Gastrocnemius medialis (tissue), 4 donors: ENCODE measurements around the gene AP3B1. TPM values are rescaled to one million over a fixed set of nuclear protein-coding genes. Genes with fewer than 3 reads are reported as not detected.

Experiments
- ATAC-seq, 2 donors: fragments of 150-250 bp; one replicate each; pipeline ENCODE4 v1.9.1; 2016
- DNase-seq, 2 donors: peaks; one replicate each; pipeline ENCODE4 v3.0.0-alpha.2; 2019
- H3K27ac ChIP-seq, 4 donors: fragments of 200-600 bp; sonication (generic); 1 replicate in 1 of 4; 2 replicates in 3 of 4; pipeline ENCODE4 v1.5.1; 2016 to 2018; ENCODE audit warnings: mild to moderate bottlenecking in 2 of 4, moderate library complexity in 1 of 4
- H3K27me3 ChIP-seq, 3 donors: fragments of 200-600 bp; sonication (generic) in 2 of 3; 1 replicate in 1 of 3; 2 replicates in 2 of 3; pipeline versions ENCODE4 v1.5.1 to v1.6.0; 2016 to 2019; ENCODE audit warnings: mild to moderate bottlenecking in 1 of 3, moderate library complexity in 1 of 3
- H3K36me3 ChIP-seq, 2 donors: fragments of 200-600 bp; sonication (generic) in 1 of 2; one replicate each; pipeline ENCODE4 v1.5.1; 2017 to 2018
- H3K4me1 ChIP-seq, 2 donors: fragments of 200-600 bp; sonication (generic) in 1 of 2; one replicate each; pipeline ENCODE4 v1.5.1; 2016 to 2017; ENCODE audit warnings: mild to moderate bottlenecking in 2 of 2
- H3K4me3 ChIP-seq, 4 donors: fragments of 200-600 bp; sonication (generic) in 3 of 4; 1 replicate in 1 of 4; 2 replicates in 3 of 4; pipeline ENCODE4 v1.5.1; 2016 to 2019; ENCODE audit warnings: mild to moderate bottlenecking in 2 of 4
- H3K9me3 ChIP-seq, 3 donors: fragments of 200-600 bp; sonication (generic) in 2 of 3; 1 replicate in 1 of 3; 2 replicates in 2 of 3; pipeline ENCODE4 v1.5.1; 2016 to 2019
- POLR2A ChIP-seq, 2 donors: fragments of 450-650 bp; IDR thresholded peaks; one replicate each; pipeline ENCODE4 v1.6.1; 2017; ENCODE audit warnings: antibody characterized with exemption in 2 of 2, mild to moderate bottlenecking in 2 of 2, moderate library complexity in 2 of 2
- in situ Hi-C, 4 donors: fragments of 200-750 bp; cut with MboI; loops; one replicate each; pipeline versions ENCODE4 v1.15.0 to v1.8.0; 2017; ENCODE audit warnings: low sequenced_read_pairs in 4 of 4
- intact Hi-C: fragments of 100-400 bp; cut with DNase I; formaldehyde crosslinking; loops from one replicate; pipeline ENCODE4 v1.15.1; 2023; ENCODE audit warnings: low total_unique reads
- total RNA-seq, 4 donors: library from RNA; depleted of rRNA; stranded (reverse); fragments of >200 nt; gene quantifications; one replicate each; pipeline versions ENCODE4 v1.1.0 to v1.2.3, GENCODE V29; 2016
- TF ChIP-seq, protein P1 (sequence below), 5 experiments: fragments of 450-650 bp in 3 of 5; fragments of 200-600 bp in 2 of 5; sonication (generic) in 2 of 5; IDR thresholded peaks in 4 of 5; conservative IDR thresholded peaks in 1 of 5; 1 replicate in 4 of 5; 2 replicates in 1 of 5; pipeline ENCODE4 v1.5.1; 2016 to 2019; ENCODE audit warnings: antibody characterized with exemption in 5 of 5, mild to moderate bottlenecking in 3 of 5, moderate library complexity in 3 of 5

AP3B1 gene
- total RNA-seq, 4 donors from 2014 or later: 17.9 to 26.0 (median 22.6) TPM

DNA sequence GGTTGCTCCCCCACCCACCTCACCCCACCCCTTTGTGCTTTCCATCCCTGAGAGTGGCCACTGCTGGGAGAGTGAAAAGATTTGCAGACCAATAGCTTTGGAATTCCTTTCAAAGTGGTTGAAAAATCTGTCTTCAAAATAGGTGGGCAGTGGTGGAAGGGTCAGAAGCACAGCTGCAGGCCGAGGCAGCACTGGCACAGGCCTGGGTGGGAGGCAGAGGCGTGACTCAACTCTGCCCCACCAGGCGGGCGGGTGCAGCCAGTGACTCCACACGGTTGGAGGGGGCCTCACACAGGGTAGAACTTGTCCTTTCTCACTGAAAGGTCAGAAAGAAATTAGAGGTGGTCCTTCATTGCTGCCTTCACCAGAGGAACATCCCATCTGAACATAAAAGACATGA, 303.4 kb downstream of the AP3B1 start:
- intact Hi-C loops: no loop called here
- no peak for ATAC-seq
- no peak overlapping the region for H3K4me3 ChIP-seq
- H3K36me3 ChIP-seq: no peaks in the 10 kb centered on the region
- H3K27me3 ChIP-seq: no peaks in the 10 kb centered on the region
- in situ Hi-C loops: no loop called here
- DNase-seq: no peak
- no peak overlapping the region for H3K27ac ChIP-seq
- H3K9me3 ChIP-seq: no peaks in the 10 kb centered on the region
- TF ChIP-seq, protein P1, sequence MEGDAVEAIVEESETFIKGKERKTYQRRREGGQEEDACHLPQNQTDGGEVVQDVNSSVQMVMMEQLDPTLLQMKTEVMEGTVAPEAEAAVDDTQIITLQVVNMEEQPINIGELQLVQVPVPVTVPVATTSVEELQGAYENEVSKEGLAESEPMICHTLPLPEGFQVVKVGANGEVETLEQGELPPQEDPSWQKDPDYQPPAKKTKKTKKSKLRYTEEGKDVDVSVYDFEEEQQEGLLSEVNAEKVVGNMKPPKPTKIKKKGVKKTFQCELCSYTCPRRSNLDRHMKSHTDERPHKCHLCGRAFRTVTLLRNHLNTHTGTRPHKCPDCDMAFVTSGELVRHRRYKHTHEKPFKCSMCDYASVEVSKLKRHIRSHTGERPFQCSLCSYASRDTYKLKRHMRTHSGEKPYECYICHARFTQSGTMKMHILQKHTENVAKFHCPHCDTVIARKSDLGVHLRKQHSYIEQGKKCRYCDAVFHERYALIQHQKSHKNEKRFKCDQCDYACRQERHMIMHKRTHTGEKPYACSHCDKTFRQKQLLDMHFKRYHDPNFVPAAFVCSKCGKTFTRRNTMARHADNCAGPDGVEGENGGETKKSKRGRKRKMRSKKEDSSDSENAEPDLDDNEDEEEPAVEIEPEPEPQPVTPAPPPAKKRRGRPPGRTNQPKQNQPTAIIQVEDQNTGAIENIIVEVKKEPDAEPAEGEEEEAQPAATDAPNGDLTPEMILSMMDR (IDR thresholded peaks at IDR 0.05 in 4 of 5, conservative IDR thresholded peaks at IDR 0.05 in 1 of 5): no peak
- TF ChIP-seq POLR2A (IDR thresholded peaks at IDR 0.05): no peak
- H3K4me1 ChIP-seq: peaks cover 8 to 11% of the 10 kb centered on the region in 2 donors

DNA sequence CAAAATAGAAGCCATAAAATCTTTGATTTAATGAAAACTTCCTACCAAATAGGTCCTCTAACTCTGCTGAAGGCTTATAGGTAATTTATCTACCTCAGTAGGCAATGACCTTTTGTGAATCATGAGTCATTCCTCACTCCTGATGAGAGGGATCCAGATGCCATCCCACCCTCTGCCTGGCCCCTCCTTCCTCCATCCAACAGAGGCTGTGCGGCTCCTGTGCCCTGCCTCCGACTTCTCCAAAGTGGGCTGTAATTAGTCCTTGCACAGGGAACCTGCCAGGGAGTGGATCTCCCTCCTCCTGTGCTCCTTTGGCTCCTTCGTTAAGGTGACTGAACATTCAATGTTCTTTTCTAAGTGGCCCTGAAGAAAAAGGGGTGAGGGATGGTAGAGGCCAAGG, 304.5 kb downstream of the AP3B1 start:
- no peaks in the 10 kb centered on the region for H3K36me3 ChIP-seq
- in situ Hi-C loops: no loop called here
- H3K4me1 ChIP-seq: peaks cover 0 to 3% of the 10 kb centered on the region in 2 donors
- H3K4me3 ChIP-seq: no peak overlapping the region
- DNase-seq (no peak), ATAC-seq (no peak)
- TF ChIP-seq POLR2A (IDR thresholded peaks at IDR 0.05): no peak
- TF ChIP-seq, protein P1 (IDR thresholded peaks at IDR 0.05 in 4 of 5, conservative IDR thresholded peaks at IDR 0.05 in 1 of 5): no peak
- no peaks in the 10 kb centered on the region for H3K9me3 ChIP-seq
- H3K27ac ChIP-seq: no peak overlapping the region
- intact Hi-C loops: no loop called here
- no peaks in the 10 kb centered on the region for H3K27me3 ChIP-seq

DNA sequence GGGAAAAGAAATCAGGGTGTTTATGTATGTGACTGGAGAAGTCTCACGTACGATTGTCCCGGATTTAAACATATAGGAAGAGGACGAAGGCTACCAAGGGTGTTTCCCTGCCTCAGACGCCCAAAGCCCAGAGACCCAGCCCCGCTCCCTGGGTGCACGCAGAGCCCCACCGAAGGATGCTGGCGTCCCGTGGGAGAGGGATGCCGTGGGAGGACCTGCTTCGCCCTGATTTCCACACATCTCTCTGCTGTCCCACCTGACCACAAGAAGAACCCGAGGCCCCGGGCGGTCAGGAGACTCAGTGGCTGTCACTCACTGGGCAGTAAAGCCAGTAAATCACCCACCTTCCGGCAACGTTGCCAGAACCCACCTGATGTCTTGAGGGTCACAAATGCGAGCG, 306.5 kb downstream of the AP3B1 start:
- Histone ChIP-seq H3K4me1 (no peaks in the 10 kb centered on the region), H3K36me3 (no peaks in the 10 kb centered on the region), H3K27me3 (peaks cover 0 to 3% (median 0%) of the 10 kb centered on the region in 3 donors), H3K4me3 (no peak overlapping the region), H3K9me3 (no peaks in the 10 kb centered on the region), H3K27ac (no peak overlapping the region)
- DNase-seq: no peak
- intact Hi-C loops (no loop called here), in situ Hi-C loops (no loop called here)
- TF ChIP-seq, protein P1 (IDR thresholded peaks at IDR 0.05 in 4 of 5, conservative IDR thresholded peaks at IDR 0.05 in 1 of 5): no peak
- no peak for TF ChIP-seq POLR2A (IDR thresholded peaks at IDR 0.05)
- ATAC-seq: no peak

DNA sequence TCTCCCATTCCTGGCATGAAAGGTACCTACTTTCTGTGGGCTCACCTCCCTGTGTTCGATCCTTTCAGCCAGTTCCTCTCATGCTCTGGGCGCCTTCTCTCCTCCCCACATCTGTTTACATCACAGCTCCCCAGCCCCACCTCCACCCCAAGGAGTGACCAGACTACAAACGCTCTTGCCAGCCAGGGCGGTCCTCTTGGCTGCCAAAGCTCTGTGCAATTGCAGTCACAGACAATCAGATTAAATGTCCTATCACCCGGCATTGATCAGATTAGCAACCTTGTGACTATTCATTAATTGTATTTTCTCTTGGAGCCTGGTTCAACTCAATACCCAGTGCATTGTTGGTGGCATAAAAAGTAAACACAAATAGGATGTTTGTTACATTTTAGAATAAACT, 307.2 kb downstream of the AP3B1 start:
- TF ChIP-seq, protein P1 (IDR thresholded peaks at IDR 0.05 in 4 of 5, conservative IDR thresholded peaks at IDR 0.05 in 1 of 5): no peak
- no peak for TF ChIP-seq POLR2A (IDR thresholded peaks at IDR 0.05)
- intact Hi-C loops: no loop called here
- no peak for ATAC-seq
- in situ Hi-C loops: no loop called here
- no peaks in the 10 kb centered on the region for H3K4me1 ChIP-seq
- peaks cover 0 to 3% (median 0%) of the 10 kb centered on the region in 3 donors for H3K27me3 ChIP-seq
- no peak for DNase-seq
- no peak overlapping the region for H3K27ac ChIP-seq
- H3K9me3 ChIP-seq: no peaks in the 10 kb centered on the region
- no peak overlapping the region for H3K4me3 ChIP-seq
- H3K36me3 ChIP-seq: no peaks in the 10 kb centered on the region

DNA sequence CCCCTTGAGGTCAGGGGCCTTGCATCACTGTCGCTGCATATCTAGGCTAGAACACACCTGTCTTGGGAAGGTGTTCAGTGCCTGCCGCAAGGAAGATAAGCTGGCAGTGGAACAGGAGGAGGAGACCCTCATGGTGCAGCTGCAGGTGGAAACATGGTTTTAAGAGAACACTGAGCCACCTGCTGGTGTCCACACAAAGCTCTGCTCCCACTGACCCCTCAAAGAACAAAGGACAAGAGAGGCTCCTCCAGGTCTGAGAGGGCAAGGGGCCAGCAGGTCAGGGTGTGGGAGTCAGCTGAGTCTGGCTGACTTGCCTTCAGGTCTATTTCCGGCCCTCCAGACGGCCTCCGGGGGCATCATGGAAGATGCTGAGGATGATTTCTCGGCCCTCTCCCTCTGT, 308.2 kb downstream of the AP3B1 start:
- intact Hi-C loops (no loop called here), in situ Hi-C loops (no loop called here)
- TF ChIP-seq, protein P1 (IDR thresholded peaks at IDR 0.05 in 4 of 5, conservative IDR thresholded peaks at IDR 0.05 in 1 of 5): no peak
- no peak for TF ChIP-seq POLR2A (IDR thresholded peaks at IDR 0.05)
- H3K36me3 ChIP-seq: no peaks in the 10 kb centered on the region
- no peaks in the 10 kb centered on the region for H3K4me1 ChIP-seq
- ATAC-seq (no peak), DNase-seq (no peak)
- no peak overlapping the region for H3K4me3 ChIP-seq
- H3K27me3 ChIP-seq: peaks cover 0 to 3% (median 0%) of the 10 kb centered on the region in 3 donors
- H3K9me3 ChIP-seq: no peaks in the 10 kb centered on the region
- no peak overlapping the region for H3K27ac ChIP-seq
